KG1 (cell line): ENCODE measurements around the gene C4orf50.
"Not testable (repeated sequence)": the region's sequence is repeated elsewhere in the genome, so short reads cannot be mapped to it uniquely, and the experiment has no call there.

Source experiments
- DNase-seq: peaks from one replicate; lab custom pipeline; 2025; lab: John Stamatoyannopoulos, UW

C4orf50 gene

GRCh38 chr4:6017030-6017429 is 1.2 kb downstream of the C4orf50 start:
- DNase-seq = no peak

GRCh38 chr4:6013564-6013963 is 4.7 kb downstream of the C4orf50 start:
- DNase-seq = no peak

- no peak for DNase-seq
These were observed 6.0 kb downstream of the C4orf50 start for GRCh38 chr4:6012200-6012599.

- no peak for DNase-seq
These were observed 6.5 kb downstream of the C4orf50 start for GRCh38 chr4:6011686-6012085.

GRCh38 chr4:6011271-6011671 is 7.0 kb downstream of the C4orf50 start:
- no peak for DNase-seq

- DNase-seq = no peak
These were observed 7.4 kb downstream of the C4orf50 start for GRCh38 chr4:6010789-6011188.

- DNase-seq = no peak
These were observed 8.8 kb downstream of the C4orf50 start for GRCh38 chr4:6009452-6009851.

GRCh38 chr4:6008766-6009385 is 9.4 kb downstream of the C4orf50 start:
- DNase-seq = no peak

- DNase-seq = no peak
These were observed 10.1 kb downstream of the C4orf50 start for GRCh38 chr4:6008092-6008551.

GRCh38 chr4:6005175-6005574 is 13.1 kb downstream of the C4orf50 start:
- DNase-seq = no peak

- not testable (repeated sequence) for DNase-seq
These were observed 14.7 kb downstream of the C4orf50 start for GRCh38 chr4:6003485-6003884.

GRCh38 chr4:6002926-6003325 is 15.3 kb downstream of the C4orf50 start:
- DNase-seq = no peak

GRCh38 chr4:6002492-6002833 is 15.8 kb downstream of the C4orf50 start:
- DNase-seq = no peak

GRCh38 chr4:6001680-6002491 is 16.3 kb downstream of the C4orf50 start:
- DNase-seq = no peak

GRCh38 chr4:5999830-6000365 is 18.3 kb downstream of the C4orf50 start:
- no peak for DNase-seq

- DNase-seq = no peak
These were observed 18.9 kb downstream of the C4orf50 start for GRCh38 chr4:5999356-5999755.

GRCh38 chr4:5998333-5998936 is 19.8 kb downstream of the C4orf50 start:
- DNase-seq = peak; percentile 7

GRCh38 chr4:5996641-5997040 is 21.6 kb downstream of the C4orf50 start:
- DNase-seq = no peak

- DNase-seq = no peak
These were observed 22.2 kb downstream of the C4orf50 start for GRCh38 chr4:5995901-5996623.

- DNase-seq = no peak
These were observed 24.1 kb downstream of the C4orf50 start for GRCh38 chr4:5993876-5994811.

GRCh38 chr4:5993346-5993745 is 24.9 kb downstream of the C4orf50 start:
- DNase-seq = not testable (repeated sequence)
